DND-41 (cell line): ENCODE data around the gene PDE1A.

Source experiments
- ATAC-seq: fragments of 200-7000 bp; cut with Tn5 transposase; 3 replicates; pipeline ENCODE4 v1.9.1; 2021; ENCODE audit warnings: low read depth; ENCODE audit not compliant: insufficient read depth
- DNase-seq: peaks from one replicate; pipeline ENCODE4 v3.0.0-alpha.2; 2020
- H2AFZ ChIP-seq: 2 replicates; pipeline ENCODE4 v1.6.0; 2012; ENCODE audit warnings: low read depth, low read length
- H3K27ac ChIP-seq: 2 replicates; pipeline ENCODE4 v1.5.1; 2012; ENCODE audit warnings: low read length, inconsistent platforms
- H3K27me3 ChIP-seq: fragments of 200-600 bp; sonication (generic); 2 replicates; pipeline ENCODE4 v1.6.0; 2012; ENCODE audit warnings: low read length, mild to moderate bottlenecking, inconsistent platforms; ENCODE audit not compliant: insufficient read depth, poor library complexity
- H3K36me3 ChIP-seq: 2 replicates; pipeline ENCODE4 v1.5.1; 2012; ENCODE audit warnings: low read length, inconsistent platforms; ENCODE audit not compliant: insufficient read depth
- H3K4me1 ChIP-seq: 2 replicates; pipeline ENCODE4 v1.5.1; 2012; ENCODE audit warnings: mild to moderate bottlenecking, low read length; ENCODE audit not compliant: insufficient read depth
- H3K4me2 ChIP-seq: 2 replicates; pipeline ENCODE4 v1.6.0; 2012; ENCODE audit warnings: mild to moderate bottlenecking, moderate library complexity, low read length, inconsistent platforms; ENCODE audit not compliant: insufficient read depth
- H3K4me3 ChIP-seq, 2 experiments: fragments of 200-600 bp in 1 of 2; shearing (Covaris generic) in 1 of 2; 2 replicates each; pipeline ENCODE4 v1.5.1; 2012 to 2016; ENCODE audit warnings: inconsistent platforms in 2 of 2, low read length in 2 of 2, mild to moderate bottlenecking in 2 of 2, low read depth in 1 of 2, moderate library complexity in 1 of 2
- H3K79me2 ChIP-seq: 2 replicates; pipeline ENCODE4 v1.6.0; 2012; ENCODE audit warnings: low read length, inconsistent platforms; ENCODE audit not compliant: insufficient read depth
- H3K9ac ChIP-seq: 2 replicates; pipeline ENCODE4 v1.6.0; 2012; ENCODE audit warnings: low read depth, mild to moderate bottlenecking, inconsistent platforms, low read length, moderate library complexity
- H3K9me3 ChIP-seq: 2 replicates; pipeline ENCODE4 v1.5.1; 2012; ENCODE audit warnings: low read length, moderate library complexity, mild to moderate bottlenecking, inconsistent platforms; ENCODE audit not compliant: insufficient read depth, severe bottlenecking
- H4K20me1 ChIP-seq: 2 replicates; pipeline ENCODE4 v1.6.0; 2012; ENCODE audit warnings: low read length; ENCODE audit not compliant: insufficient read depth
- EZH2 ChIP-seq: IDR thresholded peaks from 3 replicates; pipeline ENCODE4 v1.6.1; 2012; ENCODE audit warnings: borderline replicate concordance, low read depth, mild to moderate bottlenecking, moderate library complexity, low read length, inconsistent platforms; ENCODE audit not compliant: severe bottlenecking
- TF ChIP-seq, protein P1 (sequence below): IDR thresholded peaks from 2 replicates; pipeline ENCODE4 v1.5.1; 2012; ENCODE audit warnings: borderline replicate concordance, low read length, moderate library complexity, mild to moderate bottlenecking; ENCODE audit not compliant: poor library complexity, severe bottlenecking; ENCODE audit errors: extremely low read depth

The PDE1A gene

DNA sequence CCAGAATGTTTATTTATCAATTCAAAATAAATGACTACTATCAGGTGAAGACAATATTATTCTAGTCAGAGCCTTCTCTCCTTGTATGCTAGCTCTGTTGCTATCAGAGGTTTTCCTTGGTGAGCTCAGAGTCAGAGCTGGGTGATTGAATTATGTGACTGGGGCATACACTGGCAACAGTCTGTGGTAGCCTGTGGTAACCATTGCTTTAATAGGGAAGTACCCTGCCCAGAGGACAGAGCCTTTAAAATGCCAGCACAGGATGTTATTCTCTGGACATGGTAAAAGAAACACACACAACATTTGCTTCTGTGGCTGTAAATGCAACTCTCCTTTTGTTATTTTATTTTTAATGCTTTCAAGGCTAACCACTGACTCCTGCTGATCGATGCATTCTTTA lies 316.5 kb downstream of the PDE1A start:
- Histone ChIP-seq H2AFZ (no peak overlapping the region), H3K27ac (no peak overlapping the region), H3K9ac (no peak overlapping the region), H3K4me2 (no peak overlapping the region), H3K36me3 (no peaks in the 10 kb centered on the region), H3K9me3 (no peaks in the 10 kb centered on the region), H3K4me1 (no peaks in the 10 kb centered on the region), H4K20me1 (no peaks in the 10 kb centered on the region), H3K4me3 (no peak overlapping the region), H3K27me3 (no peaks in the 10 kb centered on the region), H3K79me2 (no peaks in the 10 kb centered on the region)
- TF ChIP-seq, protein P1, sequence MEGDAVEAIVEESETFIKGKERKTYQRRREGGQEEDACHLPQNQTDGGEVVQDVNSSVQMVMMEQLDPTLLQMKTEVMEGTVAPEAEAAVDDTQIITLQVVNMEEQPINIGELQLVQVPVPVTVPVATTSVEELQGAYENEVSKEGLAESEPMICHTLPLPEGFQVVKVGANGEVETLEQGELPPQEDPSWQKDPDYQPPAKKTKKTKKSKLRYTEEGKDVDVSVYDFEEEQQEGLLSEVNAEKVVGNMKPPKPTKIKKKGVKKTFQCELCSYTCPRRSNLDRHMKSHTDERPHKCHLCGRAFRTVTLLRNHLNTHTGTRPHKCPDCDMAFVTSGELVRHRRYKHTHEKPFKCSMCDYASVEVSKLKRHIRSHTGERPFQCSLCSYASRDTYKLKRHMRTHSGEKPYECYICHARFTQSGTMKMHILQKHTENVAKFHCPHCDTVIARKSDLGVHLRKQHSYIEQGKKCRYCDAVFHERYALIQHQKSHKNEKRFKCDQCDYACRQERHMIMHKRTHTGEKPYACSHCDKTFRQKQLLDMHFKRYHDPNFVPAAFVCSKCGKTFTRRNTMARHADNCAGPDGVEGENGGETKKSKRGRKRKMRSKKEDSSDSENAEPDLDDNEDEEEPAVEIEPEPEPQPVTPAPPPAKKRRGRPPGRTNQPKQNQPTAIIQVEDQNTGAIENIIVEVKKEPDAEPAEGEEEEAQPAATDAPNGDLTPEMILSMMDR = no peak
- no peak for TF ChIP-seq EZH2
- ATAC-seq (no peak), DNase-seq (no peak)

- H3K4me1 ChIP-seq = no peaks in the 10 kb centered on the region
- DNase-seq (no peak), ATAC-seq (no peak)
- no peaks in the 10 kb centered on the region for H3K9me3 ChIP-seq
- no peak overlapping the region for H2AFZ ChIP-seq
- no peak overlapping the region for H3K9ac ChIP-seq
- H3K27me3 ChIP-seq = no peaks in the 10 kb centered on the region
- H3K4me3 ChIP-seq = no peak overlapping the region
- TF ChIP-seq, protein P1 = no peak
- no peak for TF ChIP-seq EZH2
- no peaks in the 10 kb centered on the region for H3K36me3 ChIP-seq
- no peaks in the 10 kb centered on the region for H3K79me2 ChIP-seq
- H3K27ac ChIP-seq = no peak overlapping the region
- H4K20me1 ChIP-seq = no peaks in the 10 kb centered on the region
- no peak overlapping the region for H3K4me2 ChIP-seq
These were observed 323.3 kb downstream of the PDE1A start for GRCh38 chr2:182103526-182103925.

DNA sequence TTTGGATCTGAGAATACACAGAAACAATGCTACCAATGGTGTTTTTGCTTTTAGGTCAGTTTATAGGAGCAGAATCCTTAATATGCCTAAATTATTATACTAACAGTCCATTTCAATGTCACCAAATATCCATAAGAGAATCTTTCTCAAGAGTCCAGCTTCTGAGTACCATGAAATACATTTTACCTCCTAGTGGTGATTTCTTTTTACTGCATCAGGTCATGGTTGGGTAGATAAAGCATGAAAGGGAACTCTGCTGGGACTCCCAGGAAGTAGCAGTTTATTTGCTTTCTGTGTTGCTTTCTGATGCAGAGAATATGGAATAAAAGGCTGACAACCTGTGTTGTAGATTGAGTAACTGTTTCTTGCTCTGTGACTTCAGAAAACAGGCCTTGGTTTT lies 325.6 kb downstream of the PDE1A start:
- Histone ChIP-seq H3K27ac (no peak overlapping the region), H3K9me3 (no peaks in the 10 kb centered on the region), H4K20me1 (no peaks in the 10 kb centered on the region), H2AFZ (no peak overlapping the region), H3K4me1 (no peaks in the 10 kb centered on the region), H3K9ac (no peak overlapping the region), H3K36me3 (no peaks in the 10 kb centered on the region), H3K27me3 (no peaks in the 10 kb centered on the region), H3K4me2 (no peak overlapping the region), H3K4me3 (no peak overlapping the region), H3K79me2 (no peaks in the 10 kb centered on the region)
- ATAC-seq (peak; percentile 68), DNase-seq (no peak)
- TF ChIP-seq, protein P1 = peak; percentile 50
- TF ChIP-seq EZH2 = no peak

GRCh38 chr2:182098648-182099047 lies 328.2 kb downstream of the PDE1A start:
- Histone ChIP-seq H4K20me1 (no peaks in the 10 kb centered on the region), H3K27me3 (no peaks in the 10 kb centered on the region), H2AFZ (no peak overlapping the region), H3K9me3 (no peaks in the 10 kb centered on the region), H3K27ac (no peak overlapping the region), H3K4me2 (no peak overlapping the region), H3K4me1 (no peaks in the 10 kb centered on the region), H3K79me2 (no peaks in the 10 kb centered on the region), H3K9ac (no peak overlapping the region), H3K4me3 (no peak overlapping the region), H3K36me3 (no peaks in the 10 kb centered on the region)
- no peak for DNase-seq
- TF ChIP-seq, protein P1 = no peak
- no peak for TF ChIP-seq EZH2
- no peak for ATAC-seq
